Measurements from ENCODE around the gene B3GALT4. TPM values are rescaled to one million over a fixed set of nuclear protein-coding genes. Genes with fewer than 3 reads are reported as not detected.

The B3GALT4 gene
- total RNA-seq, 1 donor, result 3.3 TPM

DNA sequence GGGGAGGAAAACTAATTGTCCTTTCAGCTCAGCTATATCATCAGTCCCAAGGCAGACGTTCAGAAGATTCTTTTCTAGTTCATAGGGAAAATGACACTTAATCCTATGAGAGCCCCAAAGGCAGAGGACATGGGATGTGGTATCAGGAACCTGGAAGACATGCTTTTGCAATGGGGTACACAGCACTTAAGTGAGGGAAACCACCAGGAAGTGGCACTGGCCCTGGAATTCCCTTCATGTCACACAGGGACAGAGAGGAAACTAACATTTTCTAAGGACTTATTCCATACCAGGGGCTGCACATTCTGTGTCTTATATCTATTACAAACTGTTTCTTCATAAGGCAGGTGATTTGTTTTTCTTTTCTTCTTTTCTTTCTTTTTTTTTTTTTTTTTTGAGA is 33.4 kb upstream of the B3GALT4 start:
- no peak overlapping the region for H3K4me3 ChIP-seq (ENCODE audit: low read depth, low read length)
- TF ChIP-seq, protein P1, sequence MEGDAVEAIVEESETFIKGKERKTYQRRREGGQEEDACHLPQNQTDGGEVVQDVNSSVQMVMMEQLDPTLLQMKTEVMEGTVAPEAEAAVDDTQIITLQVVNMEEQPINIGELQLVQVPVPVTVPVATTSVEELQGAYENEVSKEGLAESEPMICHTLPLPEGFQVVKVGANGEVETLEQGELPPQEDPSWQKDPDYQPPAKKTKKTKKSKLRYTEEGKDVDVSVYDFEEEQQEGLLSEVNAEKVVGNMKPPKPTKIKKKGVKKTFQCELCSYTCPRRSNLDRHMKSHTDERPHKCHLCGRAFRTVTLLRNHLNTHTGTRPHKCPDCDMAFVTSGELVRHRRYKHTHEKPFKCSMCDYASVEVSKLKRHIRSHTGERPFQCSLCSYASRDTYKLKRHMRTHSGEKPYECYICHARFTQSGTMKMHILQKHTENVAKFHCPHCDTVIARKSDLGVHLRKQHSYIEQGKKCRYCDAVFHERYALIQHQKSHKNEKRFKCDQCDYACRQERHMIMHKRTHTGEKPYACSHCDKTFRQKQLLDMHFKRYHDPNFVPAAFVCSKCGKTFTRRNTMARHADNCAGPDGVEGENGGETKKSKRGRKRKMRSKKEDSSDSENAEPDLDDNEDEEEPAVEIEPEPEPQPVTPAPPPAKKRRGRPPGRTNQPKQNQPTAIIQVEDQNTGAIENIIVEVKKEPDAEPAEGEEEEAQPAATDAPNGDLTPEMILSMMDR (IDR thresholded peaks at IDR 0.05; ENCODE audit: insufficient read depth, low read length), result no peak
- no peak for DNase-seq (ENCODE audit: low read depth)

DNA sequence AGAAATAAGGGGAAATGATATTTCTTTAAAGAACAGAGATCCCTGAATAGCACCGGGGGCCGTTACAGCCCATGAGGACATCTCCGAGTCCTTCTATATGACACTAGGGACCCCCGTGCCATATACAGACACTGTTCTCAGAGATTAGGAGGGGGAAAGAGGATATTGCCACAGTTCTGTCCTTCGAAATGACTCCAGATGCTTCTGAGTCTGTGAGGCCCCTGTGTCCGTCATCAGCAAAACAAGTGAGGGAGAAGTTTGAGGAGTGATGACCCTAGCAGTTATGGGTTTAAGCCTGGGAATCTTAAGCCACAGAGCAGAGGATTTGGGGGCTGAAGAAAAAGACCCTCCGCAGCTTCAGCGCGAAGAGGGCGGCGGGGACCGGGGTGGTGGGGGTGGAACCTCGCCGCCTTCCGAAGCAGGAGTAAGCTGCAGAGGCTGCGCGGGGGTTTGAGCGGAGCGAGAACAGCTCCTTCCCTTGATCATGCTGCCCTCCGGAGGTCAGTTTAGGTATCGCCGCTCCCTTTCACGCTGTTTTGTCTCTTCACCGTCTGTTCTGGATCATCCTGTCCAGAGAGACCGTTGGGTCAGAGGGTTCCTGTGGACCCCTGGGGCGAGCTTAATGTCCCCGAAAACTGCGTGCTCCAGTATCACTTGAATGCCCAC is 28.8 kb upstream of the B3GALT4 start:
- peak overlapping the region; percentile 69 for H3K4me3 ChIP-seq (ENCODE audit: low read depth, low read length)
- peak; percentile 88 for DNase-seq (ENCODE audit: low read depth)
- TF ChIP-seq, protein P1 (IDR thresholded peaks at IDR 0.05; ENCODE audit: insufficient read depth, low read length), result peak; percentile 94

DNA sequence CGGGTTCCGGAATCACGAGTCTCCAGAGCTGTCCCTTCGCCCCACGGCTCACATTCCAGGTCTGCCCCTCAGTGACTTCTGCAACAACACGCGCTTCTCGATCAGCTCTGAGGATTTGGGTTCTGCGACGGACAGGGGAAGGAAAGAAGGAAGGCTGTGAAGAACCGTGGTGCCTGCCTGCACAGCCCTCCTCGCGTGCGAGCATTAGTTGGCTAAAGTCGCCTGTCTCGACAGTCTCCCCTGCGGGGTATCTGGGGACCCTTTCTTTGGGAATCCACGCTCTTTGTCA is 28.3 kb upstream of the B3GALT4 start:
- TF ChIP-seq, protein P1 (IDR thresholded peaks at IDR 0.05; ENCODE audit: insufficient read depth, low read length), result no peak
- peak overlapping the region; percentile 69 for H3K4me3 ChIP-seq (ENCODE audit: low read depth, low read length)
- DNase-seq (ENCODE audit: low read depth), result no peak

DNA sequence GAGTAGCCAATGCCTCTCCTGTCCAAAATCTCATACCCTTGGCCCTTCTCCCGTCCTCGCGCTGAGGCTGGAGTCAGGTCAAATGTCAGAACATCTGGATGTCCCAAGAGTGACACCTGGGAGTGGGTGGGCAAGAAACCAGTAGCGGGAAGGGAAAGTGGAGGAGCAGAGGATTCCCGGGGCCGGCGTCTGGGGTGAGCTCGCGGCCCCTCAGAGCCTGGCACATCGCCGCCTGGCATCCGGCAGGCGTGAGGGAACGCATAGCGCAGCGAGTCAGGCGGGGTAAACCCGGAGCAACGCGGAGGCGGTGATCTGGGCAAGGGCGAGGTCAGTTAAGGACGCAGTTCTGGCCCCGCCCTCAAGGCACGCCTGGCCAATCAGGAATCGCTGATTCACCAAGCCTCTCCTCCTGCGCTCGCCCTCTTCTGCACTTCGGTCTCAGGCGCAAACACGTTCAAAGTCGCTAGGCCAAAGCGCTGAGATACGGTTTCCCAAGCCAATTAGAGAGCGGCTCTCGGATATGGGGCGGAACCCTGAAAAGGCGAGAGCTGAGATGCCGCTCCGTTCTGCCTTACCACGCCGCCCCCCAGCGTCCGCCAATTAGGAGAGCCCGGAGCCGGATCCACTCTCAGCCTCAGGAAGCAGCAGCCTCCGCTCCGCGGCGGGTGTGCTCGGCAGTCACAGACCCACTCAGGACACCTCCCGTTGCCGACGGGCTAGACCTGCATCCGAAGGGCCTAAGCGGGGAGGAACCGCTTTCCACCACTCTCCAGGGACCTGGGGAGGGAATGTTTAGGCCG is 27.8 kb upstream of the B3GALT4 start:
- DNase-seq (ENCODE audit: low read depth), result peak; percentile 99
- TF ChIP-seq, protein P1 (IDR thresholded peaks at IDR 0.05; ENCODE audit: insufficient read depth, low read length), result no peak
- H3K4me3 ChIP-seq (ENCODE audit: low read depth, low read length), result peak overlapping the region; percentile 90

DNA sequence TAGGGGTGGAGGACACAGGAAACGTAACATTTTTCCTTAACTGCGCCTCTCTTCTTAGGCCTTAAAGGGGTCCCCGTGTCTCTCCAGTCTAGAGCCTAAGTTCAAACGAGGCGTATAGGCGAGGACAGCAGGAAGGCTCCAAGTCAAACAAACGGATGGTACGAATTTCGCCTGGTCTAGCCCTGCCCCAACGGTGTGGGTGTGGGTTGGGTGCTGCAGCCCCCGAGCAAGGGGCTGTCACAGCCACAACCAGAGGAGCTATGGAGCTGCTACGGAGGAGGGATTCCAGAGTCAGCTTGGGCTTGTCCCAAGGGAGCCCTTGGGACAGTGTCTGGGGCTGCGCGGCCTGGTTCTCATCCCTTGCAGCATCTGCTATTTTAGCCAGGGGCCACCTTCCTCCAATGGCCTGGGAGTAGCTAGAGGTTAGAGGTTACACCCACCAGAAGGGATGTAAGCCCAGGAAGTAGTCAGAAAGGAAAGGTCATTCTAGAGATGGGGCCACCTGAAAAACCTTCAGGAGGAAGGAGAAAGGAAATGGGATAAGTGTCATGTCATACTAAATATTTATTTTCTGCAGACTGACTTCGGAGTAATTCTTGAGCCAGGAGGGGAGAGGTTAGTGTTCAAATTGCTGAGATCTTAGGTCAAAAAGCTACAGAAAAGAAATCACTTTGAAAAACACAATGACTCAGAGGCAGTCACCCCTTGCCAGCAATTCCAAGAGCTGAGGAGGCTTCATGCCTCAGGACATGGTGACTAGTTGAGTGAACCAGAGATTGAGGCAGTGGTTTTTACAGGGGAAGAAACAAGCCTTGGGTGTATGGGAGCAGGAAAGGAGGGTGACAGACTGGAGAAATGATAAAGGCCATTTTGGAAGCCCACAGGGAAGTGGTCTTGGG is 26.9 kb upstream of the B3GALT4 start:
- DNase-seq (ENCODE audit: low read depth), result peak; percentile 80
- peak overlapping the region; percentile 90 for H3K4me3 ChIP-seq (ENCODE audit: low read depth, low read length)
- TF ChIP-seq, protein P1 (IDR thresholded peaks at IDR 0.05; ENCODE audit: insufficient read depth, low read length), result no peak

DNA sequence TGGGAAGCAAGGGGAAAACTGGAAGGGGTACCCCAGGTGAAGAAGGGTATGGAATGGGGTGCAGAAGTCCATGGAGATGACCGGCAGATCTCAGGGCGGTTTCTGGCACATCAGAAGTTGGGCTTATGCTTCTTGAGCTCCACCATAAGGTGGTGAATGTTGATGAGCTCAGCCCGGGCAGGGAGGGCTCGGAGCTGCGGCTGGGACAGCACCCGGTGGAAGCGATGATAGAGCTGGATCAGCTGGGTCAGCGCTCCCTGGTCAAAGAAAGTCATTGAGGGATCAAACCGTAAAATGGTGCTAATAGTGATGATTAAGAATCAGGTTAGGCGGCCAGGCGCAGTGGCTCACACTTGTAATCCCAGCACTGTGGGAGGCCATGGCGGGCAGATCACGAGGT is 26.2 kb upstream of the B3GALT4 start:
- H3K4me3 ChIP-seq (ENCODE audit: low read depth, low read length), result peak overlapping the region; percentile 90
- DNase-seq (ENCODE audit: low read depth), result no peak

More for the DNA sequence above, 26.2 kb upstream of the B3GALT4 start:
- TF ChIP-seq, protein P1 (IDR thresholded peaks at IDR 0.05; ENCODE audit: insufficient read depth, low read length), result no peak

Data from fibroblast of the aortic adventitia (primary cell).